ENCODE results near the gene ASB7. TPM values are rescaled to one million over a fixed set of nuclear protein-coding genes. Genes with fewer than 3 reads are reported as not detected.

The ASB7 gene
- total RNA-seq, 2 experiments from 2014 or later, result 16.6 to 19.5 TPM

- Mint-ChIP-seq H3K27ac (peak overlapping the region; percentile 98), H3K4me3 (peak overlapping the region; percentile 74)
- POLR2A ChIA-PET, result interaction anchor here (0.6 to 1.0 kb wide), 2 partner anchors 10 to 864 kb away, joined by 3 to 8 read pairs; partner anchors contain the start of gene LYSMD4
These were observed 5.6 kb upstream of the ASB7 start for GRCh38 chr15:100596792-100597191.

DNA sequence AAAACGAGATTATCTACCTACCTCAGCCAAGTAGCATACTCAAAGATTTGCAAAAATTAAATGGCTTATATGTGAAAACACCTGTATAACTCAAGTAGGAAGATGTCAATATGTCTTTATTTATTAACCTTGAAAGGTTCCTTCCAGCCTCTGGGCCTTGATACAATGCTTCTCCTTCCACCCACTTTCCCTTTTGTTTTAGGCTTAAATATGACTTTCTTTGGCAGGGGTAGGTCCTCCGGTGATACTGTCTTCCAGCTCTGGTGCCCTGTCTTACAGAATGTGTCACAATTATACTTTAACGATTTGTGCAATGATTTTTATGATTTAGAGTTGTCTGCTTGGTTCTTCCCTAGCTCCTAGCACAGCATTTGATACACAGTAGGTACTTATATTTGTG is 4.5 kb upstream of the ASB7 start:
- ATAC-seq (no peak), DNase-seq (no peak)
- intact Hi-C loops (cut with DNase I, micrococcal nuclease), result loop anchor here (1.0 to 10.0 kb wide), 11 partner anchors 247 to 1951 kb away; partner anchors contain the start of genes TM2D3 (in 2 of the 2), IGF1R (in 1 of the 2) and LYSMD4 (in 1 of the 2)
- CTCF ChIA-PET, result interaction anchor here (1.1 to 3.2 kb wide), 3 partner anchors 10 to 409 kb away, joined by 3 to 14 read pairs (median 8); no protein-coding TSS in a partner anchor
- Mint-ChIP-seq H3K4me1 (peaks cover 63% of the 10 kb centered on the region), H3K9me3 (ENCODE audit: low read depth) (peaks cover 2% of the 10 kb centered on the region), H3K4me3 (peak overlapping the region; percentile 74), H3K27ac (peak overlapping the region; percentile 98), H3K36me3 (ENCODE audit: low read depth) (peaks cover 38% of the 10 kb centered on the region), H3K27me3 (no peaks in the 10 kb centered on the region)
- POLR2A ChIA-PET, result interaction anchor here (0.6 kb wide), 1 partner anchor 324 kb away, joined by 3 read pairs; no protein-coding TSS in a partner anchor

More at GRCh38 chr15:100596792-100597191, 5.6 kb upstream of the ASB7 start:
- peaks cover 74% of the 10 kb centered on the region for H3K4me1 Mint-ChIP-seq
- intact Hi-C loops (cut with DNase I, micrococcal nuclease), result loop anchor here (1.0 to 10.0 kb wide), 14 partner anchors 246 to 1949 kb away; partner anchors contain the start of genes LYSMD4 (in 2 of the 2), TM2D3 (in 2 of the 2) and IGF1R (in 1 of the 2)
- peak; percentile 96 for DNase-seq
- peaks cover 2% of the 10 kb centered on the region for H3K9me3 Mint-ChIP-seq (ENCODE audit: low read depth)
- peak; percentile 82 for ATAC-seq
- H3K27me3 Mint-ChIP-seq, result no peaks in the 10 kb centered on the region
- CTCF ChIA-PET, result interaction anchor here (0.8 to 3.2 kb wide), 4 partner anchors 11 to 258 kb away, joined by 3 to 14 read pairs (median 3); no protein-coding TSS in a partner anchor
- peaks cover 48% of the 10 kb centered on the region for H3K36me3 Mint-ChIP-seq (ENCODE audit: low read depth)

GRCh38 chr15:100598655-100599054 is 3.7 kb upstream of the ASB7 start:
- Mint-ChIP-seq H3K36me3 (ENCODE audit: low read depth) (peaks cover 37% of the 10 kb centered on the region), H3K4me3 (peak overlapping the region; percentile 45), H3K4me1 (peaks cover 60% of the 10 kb centered on the region), H3K9me3 (ENCODE audit: low read depth) (no peaks in the 10 kb centered on the region), H3K27ac (no peak overlapping the region), H3K27me3 (no peaks in the 10 kb centered on the region)
- intact Hi-C loops (cut with DNase I, micrococcal nuclease), result loop anchor here (5.0 to 10.0 kb wide), 6 partner anchors 609 to 1951 kb away; partner anchors contain the start of genes IGF1R (in 1 of the 2), LYSMD4 (in 1 of the 2) and TM2D3 (in 1 of the 2)
- DNase-seq (no peak), ATAC-seq (no peak)
- POLR2A ChIA-PET, result no interaction called here
- CTCF ChIA-PET, result interaction anchor here (1.2 to 3.2 kb wide), 2 partner anchors 248 to 409 kb away, joined by 8 to 14 read pairs; no protein-coding TSS in a partner anchor

GRCh38 chr15:100601163-100601562 is 1.2 kb upstream of the ASB7 start:
- no peak overlapping the region for H3K4me3 Mint-ChIP-seq
- no peak for ATAC-seq

DNA sequence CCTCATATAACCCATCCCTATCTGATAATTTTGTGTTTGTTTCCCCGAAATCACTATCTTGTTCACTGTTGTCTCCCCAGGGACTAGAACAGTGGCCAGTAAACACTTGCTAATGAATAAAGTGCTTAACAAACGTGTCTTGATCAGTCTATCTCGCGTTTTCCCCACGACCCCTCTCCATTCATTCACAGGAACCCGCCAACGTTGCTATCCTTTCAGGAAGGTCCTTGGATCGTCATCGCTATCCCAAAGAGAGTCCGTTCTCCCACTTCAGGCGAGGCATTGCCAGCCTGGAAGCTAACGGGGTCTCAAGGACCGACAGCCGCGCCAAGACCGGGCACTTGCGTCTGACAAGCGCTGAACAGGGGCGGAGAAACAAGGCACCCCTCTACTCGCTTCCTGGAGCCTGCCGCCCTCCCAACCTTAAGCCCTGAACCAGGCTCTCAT is 749 bp upstream of the ASB7 start:
- DNase-seq (no peak), ATAC-seq (peak; percentile 5)
- Mint-ChIP-seq H3K27me3 (no peaks in the 10 kb centered on the region), H3K4me1 (peaks cover 61% of the 10 kb centered on the region), H3K4me3 (no peak overlapping the region), H3K36me3 (ENCODE audit: low read depth) (peaks cover 42% of the 10 kb centered on the region), H3K27ac (no peak overlapping the region), H3K9me3 (ENCODE audit: low read depth) (no peaks in the 10 kb centered on the region)
- POLR2A ChIA-PET, result interaction anchor here (0.6 to 1.5 kb wide), 4 partner anchors 9 to 422 kb away, joined by 3 to 5 read pairs (median 4); no protein-coding TSS in a partner anchor
- intact Hi-C loops (cut with DNase I, micrococcal nuclease), result loop anchor here (1.0 to 5.0 kb wide), 10 partner anchors 251 to 1349 kb away; partner anchors contain the start of genes LRRC28 (in 2 of the 2), SNRPA1 (in 2 of the 2), LYSMD4 (in 1 of the 2) and MEF2A (in 1 of the 2)
- CTCF ChIA-PET, result interaction anchor here (0.7 to 1.4 kb wide), 3 partner anchors 11 to 672 kb away, joined by 3 to 8 read pairs (median 4); no protein-coding TSS in a partner anchor

More at GRCh38 chr15:100601163-100601562, 1.2 kb upstream of the ASB7 start:
- peak; percentile 75 for DNase-seq
- Mint-ChIP-seq H3K27ac (no peak overlapping the region), H3K36me3 (ENCODE audit: low read depth) (peaks cover 41% of the 10 kb centered on the region), H3K4me1 (peaks cover 63% of the 10 kb centered on the region), H3K27me3 (no peaks in the 10 kb centered on the region), H3K9me3 (ENCODE audit: low read depth) (no peaks in the 10 kb centered on the region)
- POLR2A ChIA-PET, result no interaction called here
- CTCF ChIA-PET, result interaction anchor here (1.0 to 1.4 kb wide), 3 partner anchors 11 to 30 kb away, joined by 4 read pairs; no protein-coding TSS in a partner anchor
- intact Hi-C loops (cut with DNase I, micrococcal nuclease), result loop anchor here (2.0 to 5.0 kb wide), 2 partner anchors 694 to 1349 kb away; partner anchors contain the start of genes LRRC28 (in 2 of the 2) and SNRPA1 (in 1 of the 2)

DNA sequence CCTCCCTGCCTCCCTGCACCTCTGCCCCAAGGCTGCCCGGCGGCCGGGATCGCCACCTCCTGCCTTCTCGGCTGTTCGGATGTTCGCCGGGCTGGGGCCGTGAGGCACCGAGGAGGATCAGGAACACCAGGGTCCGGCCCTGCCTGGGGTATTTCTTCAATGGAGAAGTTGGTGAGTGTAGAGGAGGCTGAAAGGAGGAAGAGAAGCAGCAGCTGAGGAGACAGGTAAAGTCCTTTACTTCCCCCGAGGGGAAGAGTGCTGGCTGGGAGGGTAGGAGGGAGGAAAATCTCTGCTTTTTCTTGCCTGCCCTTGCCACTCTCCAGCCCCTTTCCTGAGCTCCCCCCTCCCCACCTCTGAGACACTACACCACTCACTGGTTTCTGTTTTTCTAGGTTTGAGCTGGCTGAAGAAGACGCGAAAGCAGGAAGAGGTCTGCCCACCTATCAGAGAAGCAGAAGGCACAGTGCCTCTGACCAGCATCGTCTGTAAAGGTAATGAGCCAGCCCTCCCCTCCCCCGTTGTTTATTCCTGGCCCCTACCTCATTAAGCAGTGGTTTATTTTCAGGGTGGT is 519 bp downstream of the ASB7 start:
- intact Hi-C loops (cut with DNase I, micrococcal nuclease), result loop anchor here (1.0 to 5.0 kb wide), 10 partner anchors 253 to 1351 kb away; partner anchors contain the start of genes LRRC28 (in 2 of the 2), LYSMD4 (in 1 of the 2), MEF2A (in 1 of the 2) and SELENOS (in 1 of the 2)
- CTCF ChIA-PET, result interaction anchor here (0.6 to 1.4 kb wide), 5 partner anchors 12 to 677 kb away, joined by 3 to 8 read pairs (median 3); no protein-coding TSS in a partner anchor
- Mint-ChIP-seq H3K27me3 (no peaks in the 10 kb centered on the region), H3K4me1 (peaks cover 54% of the 10 kb centered on the region), H3K4me3 (no peak overlapping the region), H3K27ac (no peak overlapping the region), H3K36me3 (ENCODE audit: low read depth) (peaks cover 42% of the 10 kb centered on the region), H3K9me3 (ENCODE audit: low read depth) (no peaks in the 10 kb centered on the region)
- DNase-seq (peak; percentile 77), ATAC-seq (peak; percentile 57)
- POLR2A ChIA-PET, result interaction anchor here (0.5 to 1.5 kb wide), 5 partner anchors 14 to 698 kb away, joined by 3 to 5 read pairs (median 4); no protein-coding TSS in a partner anchor

DNA sequence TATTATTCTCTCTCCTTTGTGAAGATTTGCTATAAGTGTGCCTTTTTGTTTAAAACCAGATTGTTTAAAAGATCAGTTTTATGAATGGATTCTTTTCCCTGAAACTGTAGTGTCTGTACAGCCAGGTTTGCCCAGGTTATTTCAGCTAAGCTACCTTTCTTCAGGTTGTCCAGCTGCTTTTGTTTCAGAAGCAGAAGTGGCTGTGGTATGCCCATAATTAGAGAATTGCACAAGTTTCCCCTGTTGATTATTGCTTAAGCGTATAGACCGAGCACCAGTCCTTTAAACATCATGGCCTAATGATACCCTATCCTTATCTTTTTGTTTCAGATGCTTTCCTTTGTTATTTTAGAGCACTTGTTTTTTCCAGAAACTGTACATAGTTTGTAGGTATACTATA is 10.2 kb downstream of the ASB7 start:
- H3K27ac Mint-ChIP-seq, result no peak overlapping the region
- DNase-seq (no peak), ATAC-seq (no peak)
- CTCF ChIA-PET, result interaction anchor here (1.5 to 2.7 kb wide), 2 partner anchors 14 to 263 kb away, joined by 3 to 8 read pairs; no protein-coding TSS in a partner anchor
- H3K4me3 Mint-ChIP-seq, result no peak overlapping the region
- no peaks in the 10 kb centered on the region for H3K9me3 Mint-ChIP-seq (ENCODE audit: low read depth)
- H3K4me1 Mint-ChIP-seq, result peaks cover 3% of the 10 kb centered on the region
- POLR2A ChIA-PET, result no interaction called here
- H3K27me3 Mint-ChIP-seq, result no peaks in the 10 kb centered on the region
- peaks cover 38% of the 10 kb centered on the region for H3K36me3 Mint-ChIP-seq (ENCODE audit: low read depth)
- intact Hi-C loops (cut with DNase I, micrococcal nuclease), result no loop called here

DNA sequence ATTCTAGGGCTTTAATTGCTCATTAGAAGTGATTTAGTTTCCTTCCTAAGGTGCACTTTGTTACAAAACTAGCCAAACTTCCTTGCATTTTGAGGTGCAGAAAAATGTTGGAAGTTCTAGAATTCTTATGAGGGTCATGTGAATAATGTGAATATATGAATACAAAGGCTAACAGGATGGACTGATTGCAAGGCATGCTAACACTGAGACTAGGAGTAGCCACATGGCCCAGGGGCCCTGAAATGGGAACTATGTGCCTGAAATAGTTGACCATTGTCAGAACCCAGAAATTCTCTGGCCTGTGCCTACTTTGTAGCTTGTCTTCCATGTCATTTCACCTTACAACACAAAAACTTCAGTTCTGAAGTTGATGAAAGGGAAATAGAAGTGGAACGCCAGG is 10.8 kb downstream of the ASB7 start:
- H3K36me3 Mint-ChIP-seq (ENCODE audit: low read depth), result peaks cover 38% of the 10 kb centered on the region
- DNase-seq, result no peak
- no peak overlapping the region for H3K4me3 Mint-ChIP-seq
- ChIA-PET CTCF (interaction anchor here (2.7 kb wide), 1 partner anchor 14 kb away, joined by 8 read pairs; no protein-coding TSS in a partner anchor), POLR2A (interaction anchor here (0.7 kb wide), 1 partner anchor 685 kb away, joined by 3 read pairs; no protein-coding TSS in a partner anchor)
- intact Hi-C loops (cut with DNase I, micrococcal nuclease), result no loop called here
- no peak overlapping the region for H3K27ac Mint-ChIP-seq
- H3K4me1 Mint-ChIP-seq, result peaks cover 3% of the 10 kb centered on the region
- H3K9me3 Mint-ChIP-seq (ENCODE audit: low read depth), result no peaks in the 10 kb centered on the region
- no peak for ATAC-seq
- no peaks in the 10 kb centered on the region for H3K27me3 Mint-ChIP-seq

DNA sequence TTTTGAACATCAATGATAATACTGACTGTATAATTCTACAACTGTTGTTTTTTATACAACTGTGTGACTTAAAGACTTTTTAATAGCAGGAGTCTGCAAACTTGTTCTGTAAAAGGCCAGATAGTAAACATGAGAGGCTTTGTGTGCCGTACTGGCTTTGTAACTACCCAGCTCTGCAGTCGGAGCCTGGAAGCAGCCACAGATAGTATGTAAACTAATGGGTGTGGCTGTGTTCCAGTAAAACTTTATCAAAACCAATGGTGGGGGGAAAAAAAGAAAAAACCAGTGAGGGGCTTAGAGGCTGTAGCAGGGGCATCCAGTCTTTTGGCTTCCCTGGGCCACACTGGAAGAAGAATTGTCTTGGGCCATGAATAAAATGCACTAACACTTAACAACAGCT is 11.9 kb downstream of the ASB7 start:
- Mint-ChIP-seq H3K9me3 (ENCODE audit: low read depth) (no peaks in the 10 kb centered on the region), H3K27me3 (no peaks in the 10 kb centered on the region), H3K36me3 (ENCODE audit: low read depth) (peaks cover 43% of the 10 kb centered on the region), H3K27ac (no peak overlapping the region), H3K4me3 (no peak overlapping the region), H3K4me1 (peaks cover 3% of the 10 kb centered on the region)
- DNase-seq (no peak), ATAC-seq (no peak)
- ChIA-PET CTCF (interaction anchor here (0.9 to 2.7 kb wide), 2 partner anchors 9 to 13 kb away, joined by 6 to 8 read pairs; no protein-coding TSS in a partner anchor), POLR2A (interaction anchor here (0.6 kb wide), 1 partner anchor 659 kb away, joined by 3 read pairs; no protein-coding TSS in a partner anchor)
- intact Hi-C loops (cut with DNase I, micrococcal nuclease), result no loop called here

GRCh38 chr15:100614918-100615317 is 12.5 kb downstream of the ASB7 start:
- DNase-seq, result no peak
- CTCF ChIA-PET, result interaction anchor here (0.9 kb wide), 1 partner anchor 10 kb away, joined by 3 read pairs; no protein-coding TSS in a partner anchor
- intact Hi-C loops (cut with DNase I, micrococcal nuclease), result no loop called here
- POLR2A ChIA-PET, result no interaction called here
- no peak overlapping the region for H3K27ac Mint-ChIP-seq
- H3K36me3 Mint-ChIP-seq (ENCODE audit: low read depth), result peaks cover 44% of the 10 kb centered on the region
- no peak overlapping the region for H3K4me3 Mint-ChIP-seq
- ATAC-seq, result no peak
- peaks cover 3% of the 10 kb centered on the region for H3K4me1 Mint-ChIP-seq
- H3K27me3 Mint-ChIP-seq, result no peaks in the 10 kb centered on the region
- no peaks in the 10 kb centered on the region for H3K9me3 Mint-ChIP-seq (ENCODE audit: low read depth)

GRCh38 chr15:100615801-100616200 is 13.4 kb downstream of the ASB7 start:
- H3K36me3 Mint-ChIP-seq (ENCODE audit: low read depth), result peaks cover 42% of the 10 kb centered on the region
- DNase-seq (no peak), ATAC-seq (no peak)
- no peaks in the 10 kb centered on the region for H3K27me3 Mint-ChIP-seq
- peaks cover 3% of the 10 kb centered on the region for H3K4me1 Mint-ChIP-seq
- intact Hi-C loops (cut with DNase I, micrococcal nuclease), result no loop called here
- no peak overlapping the region for H3K27ac Mint-ChIP-seq
- no peak overlapping the region for H3K4me3 Mint-ChIP-seq
- H3K9me3 Mint-ChIP-seq (ENCODE audit: low read depth), result no peaks in the 10 kb centered on the region
- POLR2A ChIA-PET, result no interaction called here
- CTCF ChIA-PET, result interaction anchor here (0.9 kb wide), 1 partner anchor 11 kb away, joined by 3 read pairs; no protein-coding TSS in a partner anchor

All from activated CD4-positive, alpha-beta T cell treated with anti-CD3 and anti-CD28 coated beads for 36 hours (primary cell).